HG03565 (cell line): ENCODE results near the gene CHKB.
A peak's percentile ranks its signal among the peaks of the same experiment; 100 is the strongest.
"Not testable (repeated sequence)": the region's sequence is repeated elsewhere in the genome, so short reads cannot be mapped to it uniquely, and the experiment has no call there.

Source experiments
- ATAC-seq: cut with Tn5 transposase; IDR thresholded peaks from one replicate; pipeline ENCODE4 v1.9.1; 2021; ENCODE audit warnings: mild to moderate bottlenecking, moderate library complexity; ENCODE audit not compliant: unreplicated experiment

Gene CHKB

DNA sequence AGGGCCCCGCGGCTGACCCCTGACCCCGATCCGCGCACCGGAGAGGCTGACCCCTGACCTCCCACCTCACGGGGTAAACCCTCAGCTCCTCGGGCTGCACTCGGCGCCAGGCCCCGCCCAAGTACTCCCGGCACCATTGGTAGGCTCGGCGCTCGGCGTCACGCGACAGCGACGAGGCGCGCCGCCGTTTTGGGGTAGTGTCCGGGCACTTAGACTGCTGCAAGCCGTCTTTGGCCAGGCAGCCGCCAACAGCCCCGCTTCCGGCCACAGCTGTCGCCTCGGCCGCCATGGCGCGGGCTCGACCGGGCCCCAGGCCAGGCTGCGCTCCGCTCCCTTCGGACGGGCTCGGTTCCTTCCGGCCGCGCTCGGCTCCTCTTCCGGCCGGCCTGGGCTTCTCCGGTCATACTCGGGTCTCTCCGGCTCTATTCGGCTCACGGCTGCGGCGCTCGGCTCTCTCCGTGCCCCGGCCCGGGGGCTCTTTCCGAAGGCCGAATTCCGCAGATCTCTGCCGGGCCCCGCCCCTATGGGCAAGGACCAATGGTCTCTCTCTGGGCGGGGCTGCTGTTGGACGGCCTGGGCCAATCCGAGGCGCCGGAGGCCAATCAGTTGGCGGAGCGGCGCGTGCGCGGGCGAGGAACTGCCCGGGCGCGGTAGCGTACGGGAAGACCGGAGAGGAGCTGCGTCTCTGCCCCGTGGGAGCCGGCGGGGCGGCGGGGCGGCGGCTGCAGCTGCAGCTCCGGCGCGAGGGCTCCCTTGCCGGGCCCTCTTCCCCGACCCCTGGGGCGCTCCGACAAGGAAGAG is at the start of gene CHKB:
TSS of gene CHKB (minus strand) at position 357 of the 801 bp plus-strand sequence. CDS start at position 289, 68 bp downstream.
- peak; percentile 81 for ATAC-seq

- ATAC-seq, result no peak
These were observed 47.7 kb upstream of the CHKB start for GRCh38 chr22:50630376-50630775.

DNA sequence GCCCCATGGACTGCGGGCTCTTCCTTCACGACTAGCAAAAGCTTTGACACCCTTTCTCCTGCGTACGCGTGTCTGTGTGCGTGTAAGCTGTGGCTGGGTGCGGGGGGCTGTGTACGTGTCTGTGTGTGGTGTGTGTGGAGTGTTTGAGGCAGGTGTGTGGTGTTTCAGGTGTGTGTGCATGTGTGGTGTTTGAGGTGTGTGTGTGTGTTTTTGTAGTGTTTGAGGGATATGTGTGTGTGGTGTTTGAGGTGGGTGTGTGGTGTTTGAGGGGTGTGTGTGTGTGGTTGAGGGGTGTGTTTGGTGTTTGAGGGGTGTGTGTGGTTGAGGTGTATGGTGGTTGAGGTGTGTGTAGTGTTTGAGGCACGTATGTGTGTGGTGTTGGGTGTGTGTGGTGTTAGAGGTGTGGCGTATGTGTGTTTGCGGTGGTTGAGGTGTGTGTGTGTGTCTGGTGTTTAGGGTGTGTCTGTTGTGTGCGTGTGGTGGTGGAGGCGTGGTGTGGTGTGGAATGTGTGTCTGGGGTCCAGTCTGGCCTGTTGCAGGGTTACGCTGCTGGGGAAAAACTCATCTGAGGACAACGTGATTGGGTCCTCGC is 46.0 kb upstream of the CHKB start:
- no peak for ATAC-seq

GRCh38 chr22:50627642-50628542 is 45.2 kb upstream of the CHKB start, which contains the start of gene ARSA:
ARSA (minus strand) TSS chr22:50628152; CDS start chr22:50627779, 373 bp downstream.
- ATAC-seq, result peak; percentile 58

GRCh38 chr22:50626850-50627641 is 44.4 kb upstream of the CHKB start:
- ATAC-seq, result no peak

DNA sequence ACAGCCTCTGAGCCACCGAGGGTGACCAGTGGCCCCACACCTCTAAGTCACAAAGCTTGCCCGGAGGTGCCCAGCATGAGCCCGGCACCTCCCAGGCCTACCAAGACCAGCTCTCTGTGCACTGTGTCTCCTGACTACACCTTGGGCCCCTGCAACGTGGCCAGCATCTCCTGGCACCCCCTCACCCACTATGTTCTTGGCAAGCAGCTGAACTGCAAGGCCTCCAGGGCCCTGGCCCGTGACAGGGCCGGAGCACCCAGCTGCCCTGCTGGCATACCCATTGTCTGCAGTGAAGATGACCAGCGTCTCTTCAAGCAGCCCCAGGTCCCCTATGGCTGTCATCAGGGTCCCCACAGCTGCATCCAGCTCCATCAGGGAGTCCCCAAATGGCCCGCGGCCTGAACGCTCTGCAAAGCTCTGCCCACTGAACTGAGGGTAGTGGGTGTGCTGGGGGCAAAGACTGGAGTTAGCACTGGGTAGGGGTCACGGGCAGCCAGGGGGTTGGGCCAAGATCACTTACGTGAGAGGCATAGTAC is 43.7 kb upstream of the CHKB start:
- ATAC-seq, result no peak

- ATAC-seq, result no peak
These were observed 43.1 kb upstream of the CHKB start for GRCh38 chr22:50625568-50626313.

GRCh38 chr22:50625131-50625567 is 42.5 kb upstream of the CHKB start:
- no peak for ATAC-seq

DNA sequence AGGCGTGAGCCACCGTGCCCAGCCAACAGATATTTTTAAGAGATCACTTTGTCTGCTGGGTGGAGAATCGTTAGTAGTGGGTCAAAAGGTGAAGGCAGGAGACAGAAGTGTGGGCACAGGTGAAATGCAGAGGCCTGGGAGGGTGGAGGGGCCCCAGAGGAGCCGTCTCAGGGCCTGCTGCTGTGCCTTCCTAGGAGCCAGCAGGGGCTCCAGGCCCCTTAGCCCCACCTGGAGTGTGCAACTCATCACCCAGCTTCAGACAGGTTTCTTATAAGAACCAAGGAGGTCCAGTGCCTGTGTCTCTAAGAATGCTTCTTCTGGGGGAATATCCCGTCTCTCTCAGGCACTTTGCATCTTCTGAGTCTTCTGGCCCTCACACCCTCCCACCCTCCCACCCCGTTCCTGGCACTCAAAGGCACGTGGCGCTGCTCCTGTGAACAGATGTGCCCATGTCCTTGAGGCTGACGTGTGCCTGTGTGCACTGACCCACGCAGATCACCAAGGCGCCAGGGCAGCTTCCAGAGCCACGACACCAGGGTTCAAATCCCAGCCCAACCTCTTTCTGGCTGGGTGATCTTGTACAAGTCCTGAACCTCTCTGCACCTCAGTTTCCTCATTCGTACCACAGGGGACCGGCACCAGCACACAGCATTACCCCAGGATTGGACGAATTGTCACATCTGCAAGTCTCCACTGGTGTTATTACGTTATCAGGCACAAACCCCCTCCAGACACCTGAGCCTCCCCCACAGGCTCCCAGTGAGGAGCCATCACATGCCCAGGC is 41.9 kb upstream of the CHKB start:
- ATAC-seq, result no peak

- no peak for ATAC-seq
These were observed 40.2 kb upstream of the CHKB start for GRCh38 chr22:50622723-50623327.

DNA sequence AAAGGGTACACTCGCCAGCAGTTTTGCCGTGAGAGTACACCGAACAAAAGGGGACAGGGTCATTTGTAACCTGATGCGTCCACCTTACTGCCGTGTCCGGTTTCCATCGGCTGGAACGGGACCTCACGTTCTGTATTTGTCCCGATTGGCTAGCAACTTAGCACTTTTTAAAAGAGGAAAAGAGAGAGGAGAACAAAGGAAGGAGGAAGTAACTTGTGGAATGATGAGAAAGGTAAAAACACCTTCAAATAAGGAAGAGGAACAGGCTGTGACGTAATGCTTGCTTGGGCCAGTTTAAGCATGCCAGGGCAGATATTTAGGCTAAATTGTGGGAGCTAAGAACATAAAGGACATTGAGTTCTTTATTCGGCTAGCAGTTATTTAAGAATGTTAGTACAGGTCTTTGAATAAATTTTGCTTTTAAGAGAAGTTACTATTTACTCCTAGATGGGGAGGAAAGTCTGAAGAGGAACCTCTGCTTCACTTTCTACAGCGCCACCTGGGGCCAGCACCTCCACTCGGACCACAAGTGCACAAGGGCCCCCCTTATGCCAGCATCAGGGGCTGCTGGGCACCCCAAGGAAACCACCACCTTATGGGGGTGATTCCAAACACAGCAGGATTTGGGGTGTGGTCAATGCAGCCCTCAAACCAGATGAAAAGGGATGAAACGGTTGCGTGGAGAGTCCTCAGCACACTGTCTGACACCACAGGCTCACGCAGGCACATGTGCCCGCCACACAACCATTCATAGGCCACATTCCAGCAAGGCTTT is 39.5 kb upstream of the CHKB start:
- ATAC-seq, result no peak

- ATAC-seq, result peak; percentile 26
These were observed 38.8 kb upstream of the CHKB start for GRCh38 chr22:50621356-50621880.

GRCh38 chr22:50620593-50621355 is 38.1 kb upstream of the CHKB start:
- peak; percentile 35 for ATAC-seq

GRCh38 chr22:50614296-50614695 is 31.6 kb upstream of the CHKB start:
- not testable (repeated sequence) for ATAC-seq

GRCh38 chr22:50613291-50613981 is 30.8 kb upstream of the CHKB start:
- no peak for ATAC-seq
